ENCODE data around the gene ZNF844.
"Not testable (repeated sequence)": the region's sequence is repeated elsewhere in the genome, so short reads cannot be mapped to it uniquely, and the experiment has no call there.

ZNF844 gene

GRCh38 chr19:12064590-12065538, at the start of gene ZNF844:
Gene ZNF844 (plus strand): TSS chr19:12064731. CDS start chr19:12064874, 143 bp downstream.
- peak; percentile 82 for DNase-seq

GRCh38 chr19:12015015-12015752, 49.3 kb upstream of the ZNF844 start:
- no peak for DNase-seq

GRCh38 chr19:12015753-12016116, 48.8 kb upstream of the ZNF844 start:
- no peak for DNase-seq

- no peak for DNase-seq
Observed at GRCh38 chr19:12034198-12034597, 30.3 kb upstream of the ZNF844 start.

GRCh38 chr19:12034620-12035019, 29.9 kb upstream of the ZNF844 start:
- no peak for DNase-seq

GRCh38 chr19:12035220-12036172, 29.0 kb upstream of the ZNF844 start, which contains the start of gene ZNF433:
Gene ZNF433 (minus strand): TSS chr19:12035679. CDS start chr19:12035539, 140 bp downstream.
- DNase-seq, result peak; percentile 79

GRCh38 chr19:12042893-12043292, 21.6 kb upstream of the ZNF844 start:
- no peak for DNase-seq

- DNase-seq, result no peak
Observed at GRCh38 chr19:12043752-12044422, 20.6 kb upstream of the ZNF844 start.

GRCh38 chr19:12047868-12048267, 16.7 kb upstream of the ZNF844 start:
- DNase-seq, result no peak

- DNase-seq, result no peak
Observed at GRCh38 chr19:12052091-12052496, 12.4 kb upstream of the ZNF844 start.

GRCh38 chr19:12052497-12053169, 11.9 kb upstream of the ZNF844 start, which contains the start of gene ZNF878:
Gene ZNF878 (minus strand): TSS chr19:12052961. CDS start chr19:12052801, 160 bp downstream.
- peak; percentile 67 for DNase-seq

- DNase-seq, result no peak
Observed at GRCh38 chr19:12055784-12056183, 8.7 kb upstream of the ZNF844 start.

GRCh38 chr19:12075538-12076139, 11.1 kb downstream of the ZNF844 start:
- DNase-seq, result no peak

- DNase-seq, result not testable (repeated sequence)
Observed at GRCh38 chr19:12076331-12076730, 11.8 kb downstream of the ZNF844 start.

GRCh38 chr19:12077375-12077774, 12.8 kb downstream of the ZNF844 start:
- no peak for DNase-seq

GRCh38 chr19:12083336-12083735, 18.8 kb downstream of the ZNF844 start:
- DNase-seq, result not testable (repeated sequence)

- DNase-seq, result no peak
Observed at GRCh38 chr19:12085074-12085818, 20.7 kb downstream of the ZNF844 start.

GRCh38 chr19:12090807-12091206, 26.3 kb downstream of the ZNF844 start:
- DNase-seq, result peak; percentile 74

GRCh38 chr19:12092065-12092867, 27.7 kb downstream of the ZNF844 start:
- DNase-seq, result peak; percentile 69
